Mesenteric fat pad (tissue), 1 donor: ENCODE measurements around the gene TOX4. TPM values are rescaled to one million over a fixed set of nuclear protein-coding genes. Genes with fewer than 3 reads are reported as not detected.
"Not testable (repeated sequence)": the region's sequence is repeated elsewhere in the genome, so short reads cannot be mapped to it uniquely, and the experiment has no call there.

ENCODE experiments used
- DNase-seq: peaks from one replicate; pipeline ENCODE4 v3.0.0-alpha.2; 2020; ENCODE audit warnings: low spot score
- total RNA-seq: library from RNA; stranded (reverse); fragmentation: NEBNext Ultra II Directional; extraction: Animal tissue kit (Norgen Biotek cat#: 25700); gene quantifications from one replicate; pipeline ENCODE4 v1.2.1, GENCODE V29; 2021
- donor health status: DM: yes; HTN: yes; CAD: no.

The TOX4 gene
- total RNA-seq, 1 donor from 2014 or later, result 85.0 TPM

- DNase-seq, result no peak
These were observed 51.7 kb downstream of the TOX4 start for GRCh38 chr14:21528381-21529348.

- no peak for DNase-seq
These were observed 52.5 kb downstream of the TOX4 start for GRCh38 chr14:21529515-21529914.

- DNase-seq, result no peak
These were observed 56.3 kb downstream of the TOX4 start for GRCh38 chr14:21533294-21533693.

- no peak for DNase-seq
These were observed 57.6 kb downstream of the TOX4 start for GRCh38 chr14:21534576-21534975.

- no peak for DNase-seq
These were observed 58.8 kb downstream of the TOX4 start for GRCh38 chr14:21535545-21536417.

DNA sequence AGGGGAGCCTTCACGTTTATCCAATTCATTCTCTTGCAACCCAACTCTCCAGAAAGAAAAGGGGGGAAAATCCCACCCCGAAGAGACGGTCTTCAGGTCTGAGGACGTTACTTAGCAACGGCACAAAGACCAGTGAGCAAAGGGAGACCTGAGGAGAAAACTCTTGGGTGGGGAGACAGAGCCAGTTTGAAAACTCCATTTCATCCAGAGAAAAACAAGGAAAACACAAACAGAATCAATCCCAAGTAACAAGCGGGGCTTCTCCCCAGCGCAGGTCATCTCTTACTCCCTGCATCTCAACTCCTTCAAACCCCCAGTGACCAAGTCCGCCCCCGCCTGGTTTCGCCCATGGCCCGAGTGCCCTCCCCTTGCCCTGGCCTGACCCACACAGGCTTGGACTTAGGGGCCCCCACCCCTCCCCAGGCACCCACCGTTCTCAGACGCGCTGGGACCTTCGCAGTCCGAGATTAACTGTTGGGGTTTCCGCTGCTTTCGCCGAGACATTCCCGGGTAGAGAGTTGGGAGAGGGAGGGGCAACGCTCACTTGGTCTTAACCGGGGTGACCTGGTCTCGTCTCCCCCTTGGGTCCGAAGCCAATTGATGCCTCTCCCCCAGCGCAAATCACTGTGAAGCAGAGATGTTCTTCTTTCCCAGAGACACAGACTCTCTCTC lies 59.6 kb downstream of the TOX4 start:
- DNase-seq, result no peak

GRCh38 chr14:21537090-21537424 lies 60.1 kb downstream of the TOX4 start:
- no peak for DNase-seq

DNA sequence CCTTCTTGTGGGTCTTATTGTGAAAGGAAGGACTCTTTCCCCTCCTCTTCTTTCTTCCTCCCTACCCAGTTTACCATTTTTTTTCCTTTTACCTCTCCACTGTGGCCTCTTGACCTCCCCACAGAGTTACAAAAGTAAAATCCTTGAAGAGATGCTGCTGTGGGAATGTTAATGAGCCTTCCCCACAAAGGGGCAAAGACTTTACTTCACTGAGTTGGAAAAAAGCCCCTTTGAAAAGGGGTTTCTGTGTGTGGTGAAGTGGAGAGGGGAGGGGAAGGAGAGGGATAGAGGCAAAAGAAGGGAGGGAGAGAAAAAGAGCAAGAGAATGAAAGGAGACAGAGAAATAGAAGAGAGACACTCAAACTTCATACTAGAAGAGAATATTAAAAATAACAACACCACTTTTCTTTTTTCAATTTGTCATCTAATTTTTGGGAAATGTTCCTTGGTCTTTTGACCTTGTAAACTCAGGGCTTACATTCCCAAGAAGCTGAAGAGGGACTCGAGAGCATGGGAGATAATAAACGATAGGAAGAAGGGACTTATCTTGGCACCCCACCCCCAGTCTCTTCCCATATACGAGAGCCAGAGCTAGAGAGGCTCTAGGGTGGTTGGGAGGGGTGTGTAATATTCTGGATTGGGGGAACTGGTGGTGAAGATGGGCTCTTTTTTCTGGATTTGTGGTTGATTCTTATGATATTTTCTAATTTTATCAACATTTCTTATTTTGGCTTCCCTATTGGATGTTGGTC lies 62.4 kb downstream of the TOX4 start:
- no peak for DNase-seq

- no peak for DNase-seq
These were observed 64.5 kb downstream of the TOX4 start for GRCh38 chr14:21541413-21542074.

GRCh38 chr14:21543521-21543960 lies 66.5 kb downstream of the TOX4 start:
- DNase-seq, result no peak

DNA sequence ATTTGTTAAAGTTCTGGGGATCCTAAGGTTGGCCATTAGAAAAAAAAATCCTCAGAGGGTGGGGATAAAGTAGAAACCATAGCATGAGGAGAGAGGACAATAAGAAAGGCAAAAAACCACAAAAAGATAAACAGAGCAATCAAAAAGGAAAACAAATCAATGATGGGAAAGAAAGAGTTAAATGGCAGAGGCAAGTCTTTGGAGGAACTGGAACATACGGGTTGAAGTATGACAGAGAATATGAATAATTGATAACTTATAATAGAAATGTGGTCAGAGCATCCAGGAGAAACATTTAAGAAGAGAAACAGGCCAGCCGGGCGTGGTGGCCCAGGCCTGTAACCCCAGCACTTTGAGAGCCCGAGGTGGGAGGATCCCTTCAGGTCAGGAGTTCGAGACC lies 67.0 kb downstream of the TOX4 start:
- no peak for DNase-seq

DNA sequence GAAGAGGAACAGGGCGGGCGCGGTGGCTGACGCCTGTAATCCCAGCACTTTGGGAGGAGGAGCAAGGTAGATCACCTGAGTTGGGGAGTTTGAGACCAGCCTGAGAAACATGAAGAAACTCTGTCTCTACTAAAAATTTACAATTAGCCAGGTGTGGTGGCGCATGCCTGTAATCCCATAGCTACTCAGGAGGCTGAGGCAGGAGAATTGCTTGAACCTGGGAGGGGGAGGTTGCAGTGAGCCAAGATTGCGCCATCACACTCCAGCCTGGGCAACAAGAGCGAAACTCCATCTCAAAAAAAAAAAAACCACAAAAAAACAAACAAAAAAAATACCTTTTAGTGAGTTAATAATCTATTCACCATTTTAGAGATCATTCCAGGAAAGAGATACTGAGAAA lies 67.6 kb downstream of the TOX4 start:
- not testable (repeated sequence) for DNase-seq

Other genes with a start within 250 kb of the TOX4 start
- gene HNRNPC, start 207.8 kb upstream of the TOX4 start, total RNA-seq, result 330 TPM
- gene RPGRIP1, start 197.1 kb upstream of the TOX4 start, total RNA-seq, result 0.80 TPM
- 52.6 TPM for gene SUPT16H, start 93.2 kb upstream of the TOX4 start, total RNA-seq
- 60.9 TPM for gene CHD8, start 21.1 kb upstream of the TOX4 start, total RNA-seq
- gene RAB2B, start 236 bp upstream of the TOX4 start, total RNA-seq, result 24.2 TPM
- gene METTL3, start 34.1 kb downstream of the TOX4 start, total RNA-seq, result 37.0 TPM
- 2.6 TPM for gene SALL2, start 49.2 kb downstream of the TOX4 start, total RNA-seq
- gene OR10G3, start 102.9 kb downstream of the TOX4 start, total RNA-seq, result not detected
- gene OR10G2, start 157.7 kb downstream of the TOX4 start, total RNA-seq, result not detected
- gene OR4E2, start 176.6 kb downstream of the TOX4 start, total RNA-seq, result not detected
- gene OR4E1, start 196.6 kb downstream of the TOX4 start, total RNA-seq, result not detected